ENCODE measurements around the gene ATRNL1. TPM values are rescaled to one million over a fixed set of nuclear protein-coding genes. Genes with fewer than 3 reads are reported as not detected.
"Not testable (repeated sequence)": the region's sequence is repeated elsewhere in the genome, so short reads cannot be mapped to it uniquely, and the experiment has no call there.

The ATRNL1 gene
- total RNA-seq, 2 experiments from 2014 or later, result 0.41 to 1.0 TPM

- Mint-ChIP-seq H3K36me3 (no peaks in the 10 kb centered on the region), H3K9me3 (no peaks in the 10 kb centered on the region), H3K27ac (no peak overlapping the region), H3K4me1 (no peaks in the 10 kb centered on the region), H3K27me3 (peaks cover 25% of the 10 kb centered on the region), H3K4me3 (no peak overlapping the region)
- DNase-seq, result no peak
Measured at GRCh38 chr10:115063701-115064658, 29.2 kb upstream of the ATRNL1 start.

GRCh38 chr10:115065801-115066200 lies 27.4 kb upstream of the ATRNL1 start:
- Mint-ChIP-seq H3K27ac (no peak overlapping the region), H3K4me1 (no peaks in the 10 kb centered on the region), H3K4me3 (no peak overlapping the region), H3K36me3 (no peaks in the 10 kb centered on the region), H3K9me3 (no peaks in the 10 kb centered on the region), H3K27me3 (peaks cover 20% of the 10 kb centered on the region)
- no peak for DNase-seq

- DNase-seq, result no peak
- no peak overlapping the region for H3K4me3 Mint-ChIP-seq
- H3K27ac Mint-ChIP-seq, result no peak overlapping the region
- H3K36me3 Mint-ChIP-seq, result no peaks in the 10 kb centered on the region
- H3K27me3 Mint-ChIP-seq, result peaks cover 14% of the 10 kb centered on the region
- no peaks in the 10 kb centered on the region for H3K4me1 Mint-ChIP-seq
- H3K9me3 Mint-ChIP-seq, result no peaks in the 10 kb centered on the region
Measured at GRCh38 chr10:115066528-115066927, 26.6 kb upstream of the ATRNL1 start.

- Mint-ChIP-seq H3K27ac (no peak overlapping the region), H3K9me3 (peaks cover 2% of the 10 kb centered on the region), H3K27me3 (peaks cover 14% of the 10 kb centered on the region), H3K4me3 (no peak overlapping the region), H3K4me1 (peaks cover 1% of the 10 kb centered on the region), H3K36me3 (no peaks in the 10 kb centered on the region)
- DNase-seq, result no peak
Measured at GRCh38 chr10:115073796-115074195, 19.4 kb upstream of the ATRNL1 start.

GRCh38 chr10:115082506-115082905 lies 10.7 kb upstream of the ATRNL1 start:
- Mint-ChIP-seq H3K36me3 (no peaks in the 10 kb centered on the region), H3K27ac (no peak overlapping the region)

GRCh38 chr10:115084277-115084850 lies 8.8 kb upstream of the ATRNL1 start:
- no peaks in the 10 kb centered on the region for H3K4me1 Mint-ChIP-seq
- no peaks in the 10 kb centered on the region for H3K36me3 Mint-ChIP-seq
- no peak overlapping the region for H3K27ac Mint-ChIP-seq
- no peak for DNase-seq
- H3K27me3 Mint-ChIP-seq, result peaks cover 33% of the 10 kb centered on the region
- H3K9me3 Mint-ChIP-seq, result peaks cover 12% of the 10 kb centered on the region
- H3K4me3 Mint-ChIP-seq, result no peak overlapping the region

More at GRCh38 chr10:115082506-115082905, 10.7 kb upstream of the ATRNL1 start:
- Mint-ChIP-seq H3K4me1 (no peaks in the 10 kb centered on the region), H3K4me3 (no peak overlapping the region), H3K9me3 (peaks cover 14% of the 10 kb centered on the region), H3K27me3 (peaks cover 21% of the 10 kb centered on the region)
- DNase-seq, result no peak

- H3K27ac Mint-ChIP-seq, result no peak overlapping the region
- H3K27me3 Mint-ChIP-seq, result peaks cover 69% of the 10 kb centered on the region
- no peak for DNase-seq
- peaks cover 10% of the 10 kb centered on the region for H3K9me3 Mint-ChIP-seq
- peaks cover 8% of the 10 kb centered on the region for H3K4me1 Mint-ChIP-seq
- H3K4me3 Mint-ChIP-seq, result no peak overlapping the region
- no peaks in the 10 kb centered on the region for H3K36me3 Mint-ChIP-seq
Measured at GRCh38 chr10:115091161-115091560, 2.0 kb upstream of the ATRNL1 start.

- H3K4me1 Mint-ChIP-seq, result peaks cover 8% of the 10 kb centered on the region
- DNase-seq, result no peak
- peak overlapping the region; percentile 74 for H3K4me3 Mint-ChIP-seq
- peaks cover 67% of the 10 kb centered on the region for H3K27me3 Mint-ChIP-seq
- H3K27ac Mint-ChIP-seq, result no peak overlapping the region
- H3K36me3 Mint-ChIP-seq, result no peaks in the 10 kb centered on the region
- peaks cover 5% of the 10 kb centered on the region for H3K9me3 Mint-ChIP-seq
Measured at GRCh38 chr10:115092258-115092554, 959 bp upstream of the ATRNL1 start.

GRCh38 chr10:115092555-115093285 lies 445 bp upstream of the ATRNL1 start:
- H3K4me1 Mint-ChIP-seq, result peaks cover 8% of the 10 kb centered on the region
- H3K4me3 Mint-ChIP-seq, result peak overlapping the region; percentile 74
- peaks cover 63% of the 10 kb centered on the region for H3K27me3 Mint-ChIP-seq
- H3K36me3 Mint-ChIP-seq, result no peaks in the 10 kb centered on the region
- DNase-seq, result peak; percentile 39
- H3K27ac Mint-ChIP-seq, result no peak overlapping the region
- H3K9me3 Mint-ChIP-seq, result peaks cover 2% of the 10 kb centered on the region

- Mint-ChIP-seq H3K9me3 (no peaks in the 10 kb centered on the region), H3K27me3 (peaks cover 54% of the 10 kb centered on the region), H3K4me3 (peak overlapping the region; percentile 56), H3K4me1 (peaks cover 8% of the 10 kb centered on the region), H3K36me3 (no peaks in the 10 kb centered on the region), H3K27ac (no peak overlapping the region)
- peak; percentile 28 for DNase-seq
Measured at GRCh38 chr10:115093776-115094408, 727 bp downstream of the ATRNL1 start.

- no peaks in the 10 kb centered on the region for H3K36me3 Mint-ChIP-seq
- H3K4me3 Mint-ChIP-seq, result peak overlapping the region; percentile 71
- H3K4me1 Mint-ChIP-seq, result peaks cover 8% of the 10 kb centered on the region
- no peak overlapping the region for H3K27ac Mint-ChIP-seq
- no peak for DNase-seq
- H3K27me3 Mint-ChIP-seq, result peaks cover 49% of the 10 kb centered on the region
- no peaks in the 10 kb centered on the region for H3K9me3 Mint-ChIP-seq
Measured at GRCh38 chr10:115094416-115095140, 1.4 kb downstream of the ATRNL1 start.

GRCh38 chr10:115095758-115096157 lies 2.6 kb downstream of the ATRNL1 start:
- Mint-ChIP-seq H3K4me3 (no peak overlapping the region), H3K9me3 (no peaks in the 10 kb centered on the region), H3K36me3 (no peaks in the 10 kb centered on the region), H3K27ac (no peak overlapping the region), H3K27me3 (peaks cover 51% of the 10 kb centered on the region), H3K4me1 (peaks cover 8% of the 10 kb centered on the region)
- no peak for DNase-seq

GRCh38 chr10:115103700-115104099 lies 10.5 kb downstream of the ATRNL1 start:
- no peaks in the 10 kb centered on the region for H3K36me3 Mint-ChIP-seq
- peaks cover 19% of the 10 kb centered on the region for H3K9me3 Mint-ChIP-seq
- H3K27me3 Mint-ChIP-seq, result peaks cover 24% of the 10 kb centered on the region
- no peaks in the 10 kb centered on the region for H3K4me1 Mint-ChIP-seq
- no peak for DNase-seq
- no peak overlapping the region for H3K4me3 Mint-ChIP-seq
- no peak overlapping the region for H3K27ac Mint-ChIP-seq

GRCh38 chr10:115105411-115105810 lies 12.2 kb downstream of the ATRNL1 start:
- H3K4me1 Mint-ChIP-seq, H3K36me3 Mint-ChIP-seq: not testable (repeated sequence)

More at GRCh38 chr10:115105411-115105810, 12.2 kb downstream of the ATRNL1 start:
- Mint-ChIP-seq H3K9me3 (peaks cover 19% of the 10 kb centered on the region), H3K27me3 (peaks cover 25% of the 10 kb centered on the region)
- H3K27ac Mint-ChIP-seq, H3K4me3 Mint-ChIP-seq, DNase-seq: not testable (repeated sequence)

Data from activated naive CD8-positive, alpha-beta T cell treated with anti-CD3 and anti-CD28 coated beads for 36 hours (primary cell).